Measurements from ENCODE around the gene POP5.
"Not testable (repeated sequence)": the region's sequence is repeated elsewhere in the genome, so short reads cannot be mapped to it uniquely, and the experiment has no call there.

The POP5 gene

DNA sequence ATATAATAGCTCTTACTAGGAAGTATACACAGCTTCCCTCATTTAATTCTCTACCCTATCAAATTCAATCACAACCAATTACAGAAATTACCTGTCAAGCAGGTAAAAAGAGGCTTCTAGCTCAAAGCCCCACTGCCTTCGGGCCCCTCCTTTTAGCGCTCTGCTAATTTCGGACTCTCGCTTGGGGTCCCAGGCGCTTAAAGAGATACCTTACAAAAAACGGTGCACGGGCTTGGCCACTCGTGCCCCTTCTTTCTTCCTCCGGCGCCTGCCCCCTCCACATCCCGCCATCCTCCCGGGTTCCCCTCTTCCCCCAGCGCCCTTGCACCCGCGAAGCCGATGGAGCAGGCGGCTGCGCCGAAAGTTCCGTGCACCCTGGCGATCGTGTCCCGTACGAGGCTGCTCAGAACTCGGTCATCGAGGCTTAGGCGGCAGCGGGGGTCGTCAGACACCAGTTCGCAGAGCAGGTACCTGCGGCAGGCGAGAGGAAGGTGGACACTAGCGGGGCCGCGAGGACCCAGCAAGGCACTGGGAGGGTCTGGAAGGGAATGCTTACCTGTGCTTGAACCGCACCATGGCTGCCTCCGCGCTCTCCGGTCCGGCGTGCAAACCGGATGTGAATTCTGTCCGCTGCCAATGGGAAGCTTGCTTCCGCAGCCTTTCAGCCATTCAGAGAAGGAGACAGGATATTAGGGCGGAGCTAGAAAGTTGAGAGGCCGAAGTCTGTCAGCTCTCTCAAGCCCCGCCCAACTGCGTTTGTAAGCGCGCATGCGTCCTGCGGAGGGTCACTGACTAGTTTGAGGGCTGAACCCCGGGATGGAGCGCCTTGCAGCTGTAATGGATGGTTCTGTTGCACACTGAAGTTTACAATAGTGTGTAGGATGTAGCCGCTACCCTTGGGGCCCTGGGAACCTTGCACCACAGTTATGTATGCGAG is at the start of gene POP5:
POP5 (minus strand) TSS at position 616 of the 937 bp plus-strand sequence; CDS start at position 576, 40 bp downstream.
- peak; percentile 100 for DNase-seq (ENCODE audit: low spot score)

DNA sequence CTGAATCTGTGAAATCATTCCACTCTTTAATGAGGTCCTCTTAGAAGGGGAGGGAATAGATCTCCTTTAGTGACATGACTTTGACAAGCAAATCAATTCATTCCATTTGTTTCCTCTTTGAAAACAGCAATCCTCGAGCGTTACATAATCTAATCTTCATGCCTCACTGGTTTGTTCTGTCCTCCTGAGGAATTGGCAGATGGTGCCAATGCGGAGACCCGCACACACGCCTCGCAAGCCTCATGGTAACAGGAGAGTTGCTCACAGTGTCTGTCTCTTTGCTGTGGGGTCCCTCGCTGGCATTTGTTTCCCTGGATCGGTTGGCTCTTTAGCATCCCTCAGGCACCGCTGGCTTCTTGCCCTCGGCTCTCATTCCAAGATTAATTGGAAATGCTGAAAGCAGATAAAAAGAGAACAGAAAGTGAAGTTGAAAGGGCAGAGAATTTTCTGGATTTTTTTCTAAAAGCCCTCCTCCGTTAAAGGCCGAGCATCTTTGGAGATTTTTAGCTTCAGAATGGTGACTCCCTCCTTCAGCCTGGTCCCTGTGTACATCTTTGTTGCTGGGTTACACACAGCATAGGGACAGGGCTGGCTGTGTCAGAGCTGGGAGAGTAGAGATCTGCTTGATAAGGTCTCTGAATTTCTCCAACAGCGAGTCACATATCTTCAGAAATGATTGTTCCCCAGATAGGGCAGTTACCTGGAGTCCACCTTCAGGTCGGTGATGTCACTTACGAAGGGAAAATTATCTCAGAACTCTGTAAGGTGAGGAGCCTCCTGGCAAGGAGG is 49.1 kb upstream of the POP5 start:
- DNase-seq (ENCODE audit: low spot score): no peak

- no peak for DNase-seq (ENCODE audit: low spot score)
Observed at GRCh38 chr12:120628919-120629318, 47.7 kb upstream of the POP5 start.

DNA sequence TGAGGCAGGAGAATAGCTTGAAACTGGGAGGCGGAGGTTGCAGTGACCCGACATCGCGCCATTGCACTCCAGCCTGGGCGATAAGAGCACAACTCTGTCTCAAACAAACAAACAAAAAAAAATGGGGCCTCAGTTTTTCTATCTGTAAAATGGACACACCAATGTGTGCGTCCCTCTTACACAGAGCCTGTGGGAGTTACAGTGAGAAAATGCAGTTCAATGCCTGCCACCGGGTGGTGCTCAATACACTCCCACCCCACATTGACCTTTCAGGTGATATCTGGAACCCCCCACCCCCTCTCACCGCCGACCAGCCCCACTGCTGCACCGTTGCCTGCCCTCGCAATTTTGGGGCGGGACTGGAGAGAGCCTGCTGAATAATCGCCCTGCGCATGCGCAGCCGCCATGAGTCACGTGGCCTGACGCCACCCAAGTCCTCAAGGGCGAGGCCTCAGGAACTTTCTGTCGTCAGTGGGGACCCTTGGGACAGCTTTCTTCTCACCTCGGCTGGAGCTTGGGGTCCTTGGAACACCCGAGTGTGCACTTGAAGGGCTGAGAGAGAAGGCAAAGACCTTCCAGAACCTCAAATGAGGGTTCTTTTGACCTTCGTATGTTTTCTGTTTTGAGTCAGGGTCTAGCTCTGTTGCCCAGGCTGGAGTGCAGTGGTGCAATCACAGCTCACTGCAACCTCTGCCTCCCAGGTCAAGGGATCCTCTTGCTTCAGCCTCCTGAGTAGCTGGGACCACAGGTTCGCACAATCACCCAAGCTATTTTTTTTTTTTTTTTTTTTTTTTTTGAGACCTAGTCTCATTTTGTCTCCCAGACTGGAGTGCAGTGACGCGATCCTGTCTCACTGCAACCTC is 44.6 kb upstream of the POP5 start:
- peak; percentile 84 for DNase-seq (ENCODE audit: low spot score)

DNA sequence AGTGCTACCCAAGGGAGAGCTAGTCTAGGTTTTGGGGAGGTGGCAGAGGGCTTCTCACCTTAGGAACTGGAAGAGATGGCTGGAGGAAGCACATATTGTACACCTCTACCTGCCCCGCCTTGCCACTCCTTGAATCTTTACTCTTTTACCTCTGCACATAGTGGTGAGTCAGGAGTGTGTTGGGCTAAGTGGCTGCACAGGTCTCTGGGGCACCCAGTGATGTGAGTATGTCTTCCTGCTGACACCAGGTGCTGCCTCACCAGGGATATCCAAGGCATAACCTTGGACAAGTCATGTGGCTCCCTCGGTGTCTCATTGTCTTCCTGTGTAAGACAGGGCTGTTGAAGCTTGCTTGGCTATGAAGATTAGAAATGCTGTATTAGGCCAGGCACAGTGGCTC is 39.4 kb upstream of the POP5 start:
- DNase-seq (ENCODE audit: low spot score): peak; percentile 84

- no peak for DNase-seq (ENCODE audit: low spot score)
Observed at GRCh38 chr12:120618954-120619615, 37.9 kb upstream of the POP5 start.

- DNase-seq (ENCODE audit: low spot score): not testable (repeated sequence)
Observed at GRCh38 chr12:120617767-120618166, 36.6 kb upstream of the POP5 start.

DNA sequence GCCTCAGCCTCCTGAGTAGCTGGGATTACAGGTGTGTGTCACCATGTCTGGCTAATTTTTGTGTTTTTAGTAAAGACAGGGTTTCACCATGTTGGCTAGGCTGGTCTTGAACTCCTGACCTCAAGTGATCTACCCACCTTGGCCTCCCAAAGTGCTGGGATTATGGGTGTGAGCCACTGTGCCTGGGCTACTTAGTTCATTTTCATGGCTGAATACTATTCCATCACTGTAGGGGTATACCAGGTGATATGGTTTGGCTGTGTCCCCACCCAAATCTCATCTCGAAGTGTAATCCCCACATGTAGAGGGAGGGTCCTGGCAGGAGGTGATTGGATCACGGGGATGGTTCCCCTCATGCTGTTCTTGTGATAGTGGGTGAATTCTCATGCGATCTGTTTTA is 36.0 kb upstream of the POP5 start:
- not testable (repeated sequence) for DNase-seq (ENCODE audit: low spot score)

- no peak for DNase-seq (ENCODE audit: low spot score)
Observed at GRCh38 chr12:120614848-120615247, 33.6 kb upstream of the POP5 start.

DNA sequence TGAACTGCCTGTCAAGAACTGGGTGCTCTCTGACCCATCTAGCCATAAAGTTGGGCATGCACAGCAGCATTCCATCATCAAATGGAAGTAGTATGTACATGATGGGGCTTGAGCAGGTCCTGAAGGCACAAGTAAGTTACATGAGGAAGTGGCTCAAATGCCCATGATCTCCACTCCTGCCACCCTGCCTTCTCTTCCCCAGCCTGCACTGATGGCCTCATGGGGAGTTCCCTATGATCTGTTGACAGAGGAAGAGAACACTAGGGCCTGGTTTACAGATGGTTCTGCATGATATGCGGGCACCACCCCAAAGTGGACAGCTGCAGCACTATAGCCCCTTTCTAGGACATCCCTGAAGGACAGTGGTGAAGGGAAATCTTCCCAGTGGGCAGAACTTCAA is 30.3 kb upstream of the POP5 start:
- DNase-seq (ENCODE audit: low spot score): not testable (repeated sequence)

- DNase-seq (ENCODE audit: low spot score): no peak
Observed at GRCh38 chr12:120610560-120610959, 29.4 kb upstream of the POP5 start.

DNA sequence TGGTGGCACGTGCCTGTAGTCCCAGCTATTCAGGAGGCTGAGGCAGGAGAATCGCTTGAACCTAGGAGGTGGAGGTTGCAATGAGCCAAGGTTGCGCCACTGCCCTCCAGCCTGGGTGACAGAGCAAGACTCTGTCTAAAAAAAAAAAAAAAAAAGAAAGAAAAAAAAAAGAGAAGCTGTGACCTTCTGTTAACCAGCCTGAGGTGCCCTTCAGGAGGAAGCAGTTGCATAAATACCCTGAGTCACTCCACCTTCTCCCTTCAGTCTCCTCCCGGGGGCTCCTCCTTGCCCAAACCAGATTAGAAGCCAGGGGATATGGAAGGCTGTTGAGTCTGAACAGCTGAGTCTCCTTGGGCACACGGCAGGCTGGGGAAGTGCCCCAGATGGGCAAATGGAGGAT is 21.2 kb upstream of the POP5 start:
- not testable (repeated sequence) for DNase-seq (ENCODE audit: low spot score)

GRCh38 chr12:120599672-120600552 is 18.7 kb upstream of the POP5 start:
- DNase-seq (ENCODE audit: low spot score): no peak

GRCh38 chr12:120598674-120599463 is 17.7 kb upstream of the POP5 start:
- DNase-seq (ENCODE audit: low spot score): peak; percentile 42

GRCh38 chr12:120597861-120598260 is 16.7 kb upstream of the POP5 start:
- no peak for DNase-seq (ENCODE audit: low spot score)

DNA sequence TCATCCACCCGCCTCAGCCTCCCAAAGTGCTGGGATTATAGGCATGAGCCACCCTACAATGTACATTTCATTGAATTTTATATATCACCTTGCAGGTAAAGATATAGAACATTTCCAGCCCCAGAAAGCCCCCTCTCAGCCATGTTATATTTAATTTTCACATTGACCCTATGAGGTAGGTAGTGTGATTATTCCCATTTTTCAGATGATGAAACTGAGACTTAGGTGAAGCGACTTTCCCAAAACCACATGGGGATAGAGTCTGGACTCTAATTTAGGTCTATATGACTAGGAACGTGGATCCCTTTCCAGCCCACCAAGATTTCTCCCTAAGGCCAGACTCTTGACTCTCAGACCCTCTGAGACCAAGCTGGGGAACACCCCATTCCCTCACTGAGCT is 15.7 kb upstream of the POP5 start:
- DNase-seq (ENCODE audit: low spot score): no peak

GRCh38 chr12:120592121-120593049 is 11.2 kb upstream of the POP5 start:
- no peak for DNase-seq (ENCODE audit: low spot score)

DNA sequence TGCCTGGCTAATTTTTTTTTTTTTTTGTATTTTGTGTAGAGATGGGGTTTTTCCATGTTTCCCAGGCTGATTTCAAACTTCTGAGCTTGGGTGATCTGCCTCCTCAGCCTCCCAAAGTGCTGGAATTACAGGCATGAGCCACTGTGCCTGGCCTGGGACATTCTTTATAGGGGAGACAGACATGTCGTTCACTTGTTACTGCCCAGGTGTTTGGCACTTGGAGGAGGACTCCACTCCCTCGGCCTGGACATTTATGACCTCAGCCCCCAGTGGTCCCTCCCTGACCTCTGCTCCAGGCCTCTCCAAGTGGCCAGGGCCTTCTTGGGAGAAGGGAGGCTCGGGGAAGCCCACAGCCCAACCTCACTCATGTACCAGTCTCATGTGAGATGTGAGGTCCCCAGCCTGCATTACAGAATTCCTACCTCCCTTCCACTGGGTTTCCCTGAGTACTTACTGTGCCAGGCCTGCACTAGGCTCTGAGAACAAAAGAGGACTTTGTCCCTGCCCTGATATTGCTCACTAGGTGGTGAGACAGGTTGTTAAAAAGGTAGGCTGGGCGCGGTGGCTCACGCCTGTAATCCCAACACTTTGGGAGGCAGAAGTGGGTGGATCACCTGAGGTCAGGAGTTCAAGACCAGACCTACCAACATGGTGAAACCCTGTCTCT is 9.7 kb upstream of the POP5 start:
- DNase-seq (ENCODE audit: low spot score): peak; percentile 65

All from LoVo (cell line).